C4-2B (cell line): ENCODE results near the gene KCNK15.
"Not testable (repeated sequence)": the region's sequence is repeated elsewhere in the genome, so short reads cannot be mapped to it uniquely, and the experiment has no call there.

ENCODE experiments used
- H3K27ac ChIP-seq: fragments of 450-650 bp; 2 replicates; pipeline ENCODE4 v1.5.1; 2017
- CTCF ChIP-seq: fragments of 450-650 bp; conservative IDR thresholded peaks from 2 replicates; pipeline ENCODE4 v1.5.1; 2017; ENCODE audit warnings: mild to moderate bottlenecking
- ZFX ChIP-seq: fragments of 450-650 bp; IDR thresholded peaks from 2 replicates; pipeline ENCODE4 v1.6.1; 2017

KCNK15 gene

GRCh38 chr20:44745598-44746366 lies at the start of gene KCNK15:
TSS of gene KCNK15 (plus strand) at chr20:44745865. CDS start at chr20:44745911, 46 bp downstream.
- TF ChIP-seq ZFX: no peak
- no peak for TF ChIP-seq CTCF
- H3K27ac ChIP-seq: no peak within 1 kb of the TSS; the same call in 1 of the 2 replicates

GRCh38 chr20:44696315-44696714 lies 49.4 kb upstream of the KCNK15 start:
- no peak overlapping the region for H3K27ac ChIP-seq

GRCh38 chr20:44697041-44697440 lies 48.6 kb upstream of the KCNK15 start:
- not testable (repeated sequence) for H3K27ac ChIP-seq

More at GRCh38 chr20:44696315-44696714, 49.4 kb upstream of the KCNK15 start:
- TF ChIP-seq ZFX (no peak), CTCF (no peak; the same call in 1 of the 2 replicates)

GRCh38 chr20:44698351-44698750 lies 47.3 kb upstream of the KCNK15 start:
- no peak overlapping the region for H3K27ac ChIP-seq
- TF ChIP-seq CTCF (no peak), ZFX (no peak)

GRCh38 chr20:44700306-44700705 lies 45.4 kb upstream of the KCNK15 start:
- H3K27ac ChIP-seq: no peak overlapping the region
- TF ChIP-seq CTCF (no peak), ZFX (no peak)

- H3K27ac ChIP-seq: no peak overlapping the region
- TF ChIP-seq CTCF: no peak
- no peak for TF ChIP-seq ZFX
These were observed 44.4 kb upstream of the KCNK15 start for GRCh38 chr20:44701118-44701857.

GRCh38 chr20:44701858-44702256 lies 43.8 kb upstream of the KCNK15 start:
- H3K27ac ChIP-seq: no peak overlapping the region

More at GRCh38 chr20:44701858-44702256, 43.8 kb upstream of the KCNK15 start:
- TF ChIP-seq ZFX (no peak), CTCF (no peak)
